ENCODE data around the gene NTPCR. TPM values are rescaled to one million over a fixed set of nuclear protein-coding genes. Genes with fewer than 3 reads are reported as not detected.

The NTPCR gene
- total RNA-seq, 1 donor from 2014 or later = 19.2 TPM

DNA sequence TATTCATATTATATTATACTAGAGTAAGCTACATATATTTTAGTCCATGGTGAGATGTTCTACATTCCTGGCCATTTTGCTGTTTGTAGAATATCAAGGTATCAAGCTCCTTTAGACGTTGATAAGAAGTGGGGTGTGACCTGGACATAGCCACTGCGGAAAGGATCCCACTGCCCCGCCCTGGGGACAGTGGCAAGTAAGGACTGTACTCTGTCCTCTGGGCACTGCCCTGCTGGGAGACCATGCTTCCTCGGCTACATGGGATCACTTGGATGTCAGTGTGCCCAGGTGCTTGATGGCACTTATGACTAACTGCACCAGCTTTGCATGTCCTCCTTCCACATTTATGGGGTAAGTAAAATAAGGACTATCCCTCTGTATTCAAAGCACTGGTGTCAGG lies 46.3 kb upstream of the NTPCR start:
- no peak overlapping the region for H3K4me3 Mint-ChIP-seq
- no peaks in the 10 kb centered on the region for H3K9me3 Mint-ChIP-seq
- DNase-seq (no peak), ATAC-seq (ENCODE audit: low read depth) (no peak)
- TF ChIP-seq, protein P1, sequence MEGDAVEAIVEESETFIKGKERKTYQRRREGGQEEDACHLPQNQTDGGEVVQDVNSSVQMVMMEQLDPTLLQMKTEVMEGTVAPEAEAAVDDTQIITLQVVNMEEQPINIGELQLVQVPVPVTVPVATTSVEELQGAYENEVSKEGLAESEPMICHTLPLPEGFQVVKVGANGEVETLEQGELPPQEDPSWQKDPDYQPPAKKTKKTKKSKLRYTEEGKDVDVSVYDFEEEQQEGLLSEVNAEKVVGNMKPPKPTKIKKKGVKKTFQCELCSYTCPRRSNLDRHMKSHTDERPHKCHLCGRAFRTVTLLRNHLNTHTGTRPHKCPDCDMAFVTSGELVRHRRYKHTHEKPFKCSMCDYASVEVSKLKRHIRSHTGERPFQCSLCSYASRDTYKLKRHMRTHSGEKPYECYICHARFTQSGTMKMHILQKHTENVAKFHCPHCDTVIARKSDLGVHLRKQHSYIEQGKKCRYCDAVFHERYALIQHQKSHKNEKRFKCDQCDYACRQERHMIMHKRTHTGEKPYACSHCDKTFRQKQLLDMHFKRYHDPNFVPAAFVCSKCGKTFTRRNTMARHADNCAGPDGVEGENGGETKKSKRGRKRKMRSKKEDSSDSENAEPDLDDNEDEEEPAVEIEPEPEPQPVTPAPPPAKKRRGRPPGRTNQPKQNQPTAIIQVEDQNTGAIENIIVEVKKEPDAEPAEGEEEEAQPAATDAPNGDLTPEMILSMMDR (IDR thresholded peaks at IDR 0.05) = no peak
- H3K36me3 Mint-ChIP-seq (ENCODE audit: low read depth) = no peaks in the 10 kb centered on the region
- H3K4me1 Mint-ChIP-seq = no peaks in the 10 kb centered on the region
- peaks cover 7% of the 10 kb centered on the region for H3K27me3 Mint-ChIP-seq
- CTCF ChIA-PET = no interaction called here
- POLR2A ChIA-PET = no interaction called here
- intact Hi-C loops (cut with micrococcal nuclease) = no loop called here
- H3K27ac Mint-ChIP-seq = no peak overlapping the region

DNA sequence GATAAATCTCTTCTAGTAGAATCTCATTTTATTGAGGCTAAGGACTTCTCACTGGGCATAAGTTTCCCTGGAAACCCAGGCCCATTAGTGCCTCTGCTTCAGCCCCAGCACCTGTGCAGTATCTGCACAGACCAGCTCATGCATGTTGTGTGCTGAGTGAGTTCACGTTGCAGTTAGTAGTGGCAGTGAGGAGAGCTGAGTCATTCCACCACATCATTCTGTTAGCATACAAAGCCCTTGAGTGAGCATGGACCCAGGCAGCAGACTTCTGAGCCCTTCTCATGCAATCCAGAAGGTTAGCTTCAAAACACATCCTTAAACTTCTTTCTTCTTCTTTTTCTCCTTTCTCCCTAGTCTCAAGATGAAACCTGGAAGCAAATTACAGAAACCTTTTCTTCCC lies 45.8 kb upstream of the NTPCR start:
- ChIA-PET POLR2A (no interaction called here), CTCF (no interaction called here)
- ATAC-seq (ENCODE audit: low read depth) = no peak
- Mint-ChIP-seq H3K36me3 (ENCODE audit: low read depth) (no peaks in the 10 kb centered on the region), H3K9me3 (no peaks in the 10 kb centered on the region), H3K27me3 (peaks cover 7% of the 10 kb centered on the region), H3K4me1 (no peaks in the 10 kb centered on the region), H3K27ac (no peak overlapping the region), H3K4me3 (no peak overlapping the region)
- intact Hi-C loops (cut with micrococcal nuclease) = no loop called here
- TF ChIP-seq, protein P1 (IDR thresholded peaks at IDR 0.05) = no peak
- no peak for DNase-seq

GRCh38 chr1:232905331-232906034 lies 44.9 kb upstream of the NTPCR start:
- Mint-ChIP-seq H3K4me1 (no peaks in the 10 kb centered on the region), H3K4me3 (no peak overlapping the region), H3K27me3 (peaks cover 7% of the 10 kb centered on the region), H3K36me3 (ENCODE audit: low read depth) (no peaks in the 10 kb centered on the region), H3K9me3 (no peaks in the 10 kb centered on the region), H3K27ac (no peak overlapping the region)
- DNase-seq (no peak), ATAC-seq (ENCODE audit: low read depth) (no peak)
- POLR2A ChIA-PET = no interaction called here
- CTCF ChIA-PET = no interaction called here
- TF ChIP-seq, protein P1 (IDR thresholded peaks at IDR 0.05) = no peak
- intact Hi-C loops (cut with micrococcal nuclease) = no loop called here

GRCh38 chr1:232906441-232906840 lies 44.0 kb upstream of the NTPCR start:
- CTCF ChIA-PET = no interaction called here
- Mint-ChIP-seq H3K4me1 (no peaks in the 10 kb centered on the region), H3K36me3 (ENCODE audit: low read depth) (no peaks in the 10 kb centered on the region), H3K27me3 (peaks cover 7% of the 10 kb centered on the region), H3K27ac (no peak overlapping the region), H3K4me3 (no peak overlapping the region), H3K9me3 (no peaks in the 10 kb centered on the region)
- ATAC-seq (ENCODE audit: low read depth) = no peak
- intact Hi-C loops (cut with micrococcal nuclease) = no loop called here
- no peak for DNase-seq
- TF ChIP-seq, protein P1 (IDR thresholded peaks at IDR 0.05) = no peak
- POLR2A ChIA-PET = no interaction called here

GRCh38 chr1:232908831-232909230 lies 41.6 kb upstream of the NTPCR start:
- H3K27me3 Mint-ChIP-seq = peaks cover 7% of the 10 kb centered on the region
- H3K9me3 Mint-ChIP-seq = no peaks in the 10 kb centered on the region
- CTCF ChIA-PET = no interaction called here
- H3K4me3 Mint-ChIP-seq = no peak overlapping the region
- no peak overlapping the region for H3K27ac Mint-ChIP-seq
- DNase-seq (no peak), ATAC-seq (ENCODE audit: low read depth) (no peak)
- POLR2A ChIA-PET = no interaction called here
- no peaks in the 10 kb centered on the region for H3K36me3 Mint-ChIP-seq (ENCODE audit: low read depth)
- intact Hi-C loops (cut with micrococcal nuclease) = no loop called here
- TF ChIP-seq, protein P1 (IDR thresholded peaks at IDR 0.05) = no peak
- H3K4me1 Mint-ChIP-seq = no peaks in the 10 kb centered on the region

Measured in activated B cell treated with CpG ODN at 0.5 μM for 24 hours (primary cell).